GM21786 (cell line): ENCODE data around the gene LDB2.

Experiments
- ATAC-seq: cut with Tn5 transposase; IDR thresholded peaks from one replicate; pipeline ENCODE4 v1.9.1; 2021; ENCODE audit not compliant: unreplicated experiment

Gene LDB2

DNA sequence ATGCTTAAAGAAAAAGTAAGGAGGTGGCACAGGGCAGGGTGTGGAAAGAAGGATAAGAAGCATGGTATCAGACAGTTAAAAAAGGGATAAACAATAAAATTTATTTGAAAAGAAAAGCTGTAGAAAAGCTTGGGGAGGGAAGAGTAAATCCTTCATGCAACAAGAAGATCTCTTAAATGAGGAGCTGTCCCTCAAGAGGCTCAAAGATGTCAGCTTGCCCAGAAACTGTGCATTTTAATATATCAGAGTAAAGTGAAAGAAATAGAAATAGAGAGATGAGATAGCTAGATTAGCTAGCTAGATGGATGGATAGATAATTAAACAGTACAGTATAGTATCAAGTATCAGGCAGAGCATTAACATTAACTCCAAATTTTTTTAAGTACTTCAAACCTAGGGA lies 170.3 kb downstream of the LDB2 start:
- no peak for ATAC-seq

- ATAC-seq: no peak
Observed at GRCh38 chr4:16727218-16727617, 171.2 kb downstream of the LDB2 start.

- ATAC-seq: no peak
Observed at GRCh38 chr4:16726368-16727050, 171.9 kb downstream of the LDB2 start.

- no peak for ATAC-seq
Observed at GRCh38 chr4:16725252-16725651, 173.2 kb downstream of the LDB2 start.

DNA sequence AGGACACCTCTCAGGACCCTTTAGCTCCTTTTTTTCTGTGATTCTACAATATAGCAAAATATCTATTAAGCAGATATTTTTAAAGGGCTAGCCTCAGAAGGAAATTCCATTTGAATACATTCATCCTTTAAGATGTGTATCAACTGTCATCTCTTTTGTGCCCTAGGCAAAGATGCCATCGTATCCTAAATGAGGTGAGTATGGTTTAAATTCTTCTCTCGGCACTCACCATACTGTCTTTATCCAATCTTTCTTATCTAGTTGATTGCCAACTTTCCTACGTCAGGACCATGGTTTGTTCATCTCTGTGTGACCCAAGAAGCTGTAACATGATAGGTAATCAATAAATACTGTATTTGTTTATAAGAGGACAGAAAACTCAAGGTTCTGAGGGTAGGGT lies 176.0 kb downstream of the LDB2 start:
- ATAC-seq: no peak

- ATAC-seq: no peak
Observed at GRCh38 chr4:16721613-16722291, 176.7 kb downstream of the LDB2 start.

DNA sequence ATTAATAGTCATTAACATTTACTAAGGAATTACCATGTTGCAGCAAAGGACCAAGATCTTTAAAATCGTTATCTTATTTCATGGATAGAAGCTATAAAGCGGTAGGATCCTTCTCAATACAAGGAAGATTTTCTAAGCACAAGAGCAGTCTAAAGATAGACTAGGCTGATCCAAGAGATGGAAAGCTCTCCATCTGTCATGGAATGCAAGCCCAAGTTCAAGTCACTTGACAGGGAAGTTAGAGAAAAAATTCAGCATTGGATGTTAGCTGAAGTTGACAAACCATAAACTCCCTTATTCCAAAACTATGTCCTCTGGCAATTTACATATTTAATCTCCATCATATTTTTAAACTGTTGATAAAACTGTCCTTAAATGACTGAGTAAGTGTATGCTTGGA lies 177.7 kb downstream of the LDB2 start:
- ATAC-seq: no peak

DNA sequence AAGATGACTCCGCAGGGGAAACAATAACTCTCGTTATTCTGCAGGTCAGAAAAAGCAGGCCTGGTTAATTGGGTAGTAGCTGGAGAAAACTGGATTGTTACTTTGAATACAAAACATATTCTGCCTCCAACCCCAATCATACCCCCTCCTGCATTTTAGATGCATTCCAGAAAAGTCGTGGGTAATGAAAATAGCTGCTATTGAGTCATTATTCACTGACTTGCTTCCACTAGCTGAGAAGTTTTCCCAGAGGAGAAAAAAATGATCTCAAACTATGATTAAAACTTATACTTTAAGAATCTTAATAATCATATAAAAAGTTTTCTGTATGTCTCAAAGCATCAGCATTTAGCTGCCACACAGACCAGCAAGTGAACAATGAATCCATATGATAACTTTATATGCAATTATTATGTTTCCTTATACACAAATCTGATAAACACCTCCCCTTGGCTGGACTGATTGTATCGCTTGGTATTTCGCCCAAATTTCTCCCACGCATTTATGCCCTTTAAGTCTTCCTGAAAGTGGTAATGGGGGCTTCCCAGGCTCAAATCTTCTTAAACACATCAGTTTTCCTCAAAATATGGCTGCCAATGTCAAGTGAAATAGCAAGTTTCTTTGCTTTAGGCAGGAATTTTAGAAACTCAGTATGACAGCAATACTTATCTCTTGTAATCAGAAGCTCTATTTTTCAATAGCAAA lies 181.0 kb downstream of the LDB2 start:
- ATAC-seq: no peak

- no peak for ATAC-seq
Observed at GRCh38 chr4:16715482-16715881, 183.0 kb downstream of the LDB2 start.

DNA sequence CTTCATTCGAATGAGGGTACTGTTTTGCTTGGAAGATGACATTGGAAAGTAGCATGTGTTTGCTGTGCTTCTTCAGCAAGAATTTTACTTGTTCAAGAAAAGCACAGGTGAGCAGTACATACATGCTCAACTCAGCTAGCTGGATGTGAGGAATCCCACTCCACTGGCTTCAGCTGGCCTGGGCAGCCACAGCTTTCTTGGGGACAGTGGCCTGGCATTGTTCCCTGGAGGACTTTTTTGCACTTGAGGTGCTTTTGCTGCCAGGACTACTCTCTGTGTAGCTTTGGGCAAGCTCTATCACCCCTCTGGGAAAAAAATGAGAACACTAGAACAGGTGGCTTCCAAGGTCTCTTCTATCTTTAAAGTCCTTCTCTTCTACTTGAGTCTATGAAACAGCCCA lies 184.3 kb downstream of the LDB2 start:
- ATAC-seq: no peak

DNA sequence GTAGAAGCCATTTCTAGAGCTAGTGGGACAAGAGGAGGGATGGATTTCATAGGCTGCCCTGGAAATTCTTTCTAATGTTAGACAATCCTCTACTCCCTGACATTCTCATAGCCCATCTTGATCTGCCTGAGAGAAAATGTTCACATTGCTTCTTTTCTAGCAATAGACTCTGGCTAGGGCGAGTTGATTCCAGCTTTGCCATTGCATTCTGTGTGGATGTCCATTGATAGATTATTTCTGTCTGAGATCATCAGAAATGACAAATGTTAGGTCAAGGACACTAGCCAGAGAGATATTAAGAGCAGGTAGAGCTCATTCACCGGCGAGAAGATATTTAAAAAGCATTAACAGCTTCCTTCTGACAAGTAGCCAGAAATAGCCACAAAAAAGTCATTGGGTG lies 184.7 kb downstream of the LDB2 start:
- no peak for ATAC-seq

DNA sequence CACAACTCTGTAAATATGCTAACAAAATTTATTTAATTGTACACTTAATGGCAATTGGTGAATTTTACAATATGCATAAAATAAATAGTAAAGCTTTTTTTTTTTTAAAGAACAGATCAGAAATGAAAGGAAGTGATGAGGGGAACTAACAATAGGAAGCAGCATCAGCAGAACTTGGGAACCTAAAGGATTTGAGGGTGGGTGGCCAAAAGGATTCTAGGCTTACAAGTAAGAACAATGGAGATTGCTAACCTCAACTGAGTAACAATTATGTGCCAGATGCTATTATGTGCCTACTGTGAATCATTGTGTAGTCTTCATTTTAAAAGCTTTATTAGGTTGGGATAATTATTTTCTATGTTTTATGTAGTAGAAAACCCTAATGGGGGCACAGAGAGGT lies 185.2 kb downstream of the LDB2 start:
- no peak for ATAC-seq

GRCh38 chr4:16710198-16710597 lies 188.2 kb downstream of the LDB2 start:
- no peak for ATAC-seq

DNA sequence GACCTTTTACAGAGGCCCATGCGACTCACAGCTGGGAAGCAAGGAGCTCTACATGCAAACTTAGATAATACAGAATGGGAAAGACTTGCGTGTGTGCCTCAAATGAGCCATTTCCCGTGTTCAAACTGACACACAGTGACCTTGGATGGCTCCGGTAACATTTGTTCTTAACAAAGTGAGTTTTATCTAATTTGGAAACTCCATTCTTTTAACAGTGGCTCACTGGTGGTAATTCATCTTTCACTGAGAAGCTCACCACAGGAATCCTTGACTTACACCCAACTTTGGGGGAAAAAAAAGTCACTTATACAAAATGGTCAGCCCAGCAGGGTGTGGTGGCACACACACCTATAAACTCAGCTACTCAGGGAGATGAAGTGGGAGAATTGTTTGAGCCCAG lies 190.6 kb downstream of the LDB2 start:
- no peak for ATAC-seq

- ATAC-seq: no peak
Observed at GRCh38 chr4:16706251-16706650, 192.2 kb downstream of the LDB2 start.

DNA sequence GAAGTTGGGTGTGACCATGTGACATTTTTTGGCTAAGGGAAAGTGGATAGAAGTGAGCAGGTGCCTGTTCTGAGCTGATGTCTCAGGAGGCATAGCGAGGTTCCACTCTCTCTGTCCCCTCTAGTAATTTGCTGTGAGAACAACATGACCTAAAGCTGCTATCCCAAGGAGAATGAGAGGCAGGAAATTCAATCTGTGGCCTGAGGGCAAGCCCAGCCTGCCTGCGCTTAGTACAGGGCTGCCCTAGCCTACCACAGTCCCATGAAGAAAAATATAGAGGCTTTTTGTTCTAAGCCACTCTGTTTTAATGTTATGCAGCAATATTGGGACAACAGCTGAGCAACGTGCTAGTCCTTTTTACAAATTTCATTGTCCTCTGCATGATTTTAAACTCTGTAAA lies 193.1 kb downstream of the LDB2 start:
- ATAC-seq: no peak

GRCh38 chr4:16704489-16704888 lies 194.0 kb downstream of the LDB2 start:
- no peak for ATAC-seq

DNA sequence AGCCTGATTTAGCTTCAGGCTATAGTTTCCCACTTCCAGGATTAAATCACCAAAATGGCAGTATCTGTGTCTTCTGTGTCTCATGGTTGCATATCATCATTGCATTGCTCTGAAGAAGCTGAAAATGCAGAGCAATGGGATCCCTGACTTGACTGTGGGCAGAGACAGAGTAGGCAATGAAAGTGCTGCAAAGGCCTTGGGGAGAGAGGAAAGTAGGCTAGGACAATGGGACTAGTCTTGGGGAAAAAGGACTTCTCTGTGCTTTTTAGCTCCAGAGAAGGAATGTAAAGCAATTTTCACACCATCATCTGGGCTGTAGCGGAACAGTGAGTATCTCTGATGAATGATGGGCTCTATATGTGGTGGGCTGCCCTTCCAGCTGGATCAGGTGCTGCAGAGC lies 202.5 kb downstream of the LDB2 start:
- no peak for ATAC-seq

DNA sequence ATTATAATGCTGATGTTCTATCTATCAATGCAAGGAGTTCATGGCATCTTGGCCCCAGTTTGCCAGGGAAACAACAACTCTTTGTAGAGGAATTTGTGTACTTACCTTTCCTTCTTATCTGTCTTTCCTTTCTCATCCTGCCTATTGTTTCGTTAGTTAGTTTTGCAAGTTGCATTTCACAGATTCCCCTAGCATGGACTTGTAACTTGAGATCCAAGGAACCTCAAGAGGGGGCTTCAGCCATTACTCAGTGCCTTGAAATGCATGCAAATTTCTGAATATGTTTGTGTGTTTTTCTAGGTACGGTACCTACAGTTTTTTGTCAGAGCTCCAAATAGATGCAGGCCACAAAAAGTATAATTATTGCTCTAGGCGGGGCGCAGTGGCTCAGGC lies 203.6 kb downstream of the LDB2 start:
- ATAC-seq: no peak

- no peak for ATAC-seq
Observed at GRCh38 chr4:16694173-16694883, 204.1 kb downstream of the LDB2 start.

DNA sequence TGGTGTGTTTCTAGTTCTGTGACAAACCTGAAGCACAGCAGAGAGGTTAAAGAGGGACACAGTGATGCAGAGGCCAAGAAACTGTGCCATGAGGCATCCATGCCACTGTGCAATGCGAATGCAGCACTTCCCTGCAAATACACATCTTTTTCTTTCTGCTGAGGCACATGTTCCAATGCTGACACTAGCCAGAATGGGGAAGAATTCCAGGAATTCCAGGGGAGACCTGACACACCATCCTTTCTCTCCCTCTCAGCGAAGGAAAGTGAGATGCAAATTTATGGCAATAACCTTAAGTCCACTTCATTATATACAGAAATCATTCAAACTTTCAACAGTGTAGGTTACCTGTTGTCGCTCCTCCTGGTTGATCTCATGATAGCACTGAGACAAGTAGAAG lies 204.8 kb downstream of the LDB2 start:
- no peak for ATAC-seq
